ENCODE data around the gene AKAP6. TPM values are rescaled to one million over a fixed set of nuclear protein-coding genes. Genes with fewer than 3 reads are reported as not detected.

AKAP6 gene
- total and polyA plus RNA-seq, 2 of the 8 experiments (the other 6 are each of a cell fraction or from before 2014, with no cell fraction given) = 0.09 to 0.89 TPM

- H3K56ac ChIP-seq (replicated peaks; ENCODE audit: insufficient read length, low read depth, low read length) = no peak overlapping the region
- no peak overlapping the region for H3K18ac ChIP-seq (ENCODE audit: extremely low read depth, low read length)
- no peak overlapping the region for H3K4me3 ChIP-seq (ENCODE audit: extremely low read depth in 1 of 4, insufficient read depth in 2 of 4, low read depth in 3 of 4, low read length in 4 of 4)
- peaks cover 0 to 12% (median 1%) of the 10 kb centered on the region in 4 experiments; a peak in 3 of 7 replicates for H3K4me1 ChIP-seq (replicated peaks in 1 of 4; ENCODE audit: control insufficient read depth in 3 of 4, insufficient read depth in 4 of 4, low read length in 3 of 4)
- 95% methylated on average over 2 of the region's 2 CpGs; no CpG with 5 or more reads in 1 of the 2 experiments for WGBS, 2 experiments (ENCODE audit: extremely low coverage in 1 of 2, insufficient coverage in 1 of 2, insufficient read length in 1 of 2, insufficient replicate concordance in 2 of 2, low coverage in 1 of 2, low lambda C conversion rate in 2 of 2, missing lambda C conversion rate in 1 of 2)
- POLR2A ChIA-PET (ENCODE audit: partially characterized antibody) = interaction anchor here (0.6 kb wide), 1 partner anchor 563 kb away, joined by 3 read pairs; no protein-coding TSS in a partner anchor
- H3K4ac ChIP-seq (replicated peaks; ENCODE audit: insufficient read length, low read depth, low read length) = no peak overlapping the region
- no peaks in the 10 kb centered on the region for H4K20me1 ChIP-seq (replicated peaks in 1 of 2; ENCODE audit: control insufficient read depth in 1 of 2, insufficient read depth in 2 of 2, low read length in 2 of 2)
- FAIRE-seq (no peak), DNase-seq (ENCODE audit: low read depth in 1 of 2, low spot score in 2 of 2) (no peak)
- no peak overlapping the region for H3K23ac ChIP-seq (ENCODE audit: insufficient read length)
- no peak overlapping the region for H3K4me2 ChIP-seq (ENCODE audit: insufficient read depth in 1 of 2, low read depth in 2 of 2, low read length in 2 of 2)
- H2BK15ac ChIP-seq (ENCODE audit: low read length) = no peak overlapping the region
- no peaks in the 10 kb centered on the region for H3K23me2 ChIP-seq (ENCODE audit: low read depth, low read length)
- H3K36me3 ChIP-seq (ENCODE audit: control insufficient read depth in 2 of 4, insufficient read depth in 4 of 4, low read length in 3 of 4) = no peaks in the 10 kb centered on the region
- no peak overlapping the region for H4K5ac ChIP-seq (ENCODE audit: insufficient read length, low read depth, low read length)
- H2BK120ac ChIP-seq (replicated peaks; ENCODE audit: low read depth, low read length) = no peak overlapping the region
- H3K27ac ChIP-seq (ENCODE audit: low read depth, low read length) = no peak overlapping the region
- H3K9ac ChIP-seq (replicated peaks in 1 of 4; ENCODE audit: extremely low read depth in 1 of 4, low read depth in 3 of 4, low read length in 3 of 4) = no peak overlapping the region
- no peak overlapping the region for H2BK5ac ChIP-seq (ENCODE audit: low read depth, low read length)
- CTCF ChIA-PET (ENCODE audit: partially characterized antibody) = interaction anchor here (1.1 kb wide), 1 partner anchor 1021 kb away, joined by 3 read pairs; no protein-coding TSS in a partner anchor
- H2BK12ac ChIP-seq (ENCODE audit: low read depth, low read length) = no peak overlapping the region
- H3K9me3 ChIP-seq (ENCODE audit: insufficient read depth in 2 of 2, low read depth in 1 of 2, low read length in 1 of 2) = no peaks in the 10 kb centered on the region
- H3K79me1 ChIP-seq (ENCODE audit: low read depth, low read length) = no peaks in the 10 kb centered on the region
- H4K8ac ChIP-seq (ENCODE audit: extremely low read depth, insufficient read depth, low read length) = no peak overlapping the region
- H3K14ac ChIP-seq (ENCODE audit: insufficient read length) = no peak overlapping the region
- H3K27me3 ChIP-seq (replicated peaks in 1 of 4; ENCODE audit: control insufficient read depth in 3 of 4, extremely low read depth in 1 of 4, insufficient read depth in 3 of 4, low read length in 3 of 4) = peaks cover 0 to 1% (median 0%) of the 10 kb centered on the region in 4 experiments; a peak in 1 of 7 replicates
- no peak overlapping the region for H2BK20ac ChIP-seq (ENCODE audit: low read length)
- no peak overlapping the region for H2AFZ ChIP-seq (ENCODE audit: low read length)
- no peak overlapping the region for H2AK5ac ChIP-seq (ENCODE audit: low read depth, low read length)
- H4K91ac ChIP-seq (replicated peaks; ENCODE audit: insufficient read length, low read length) = no peak overlapping the region
- no peaks in the 10 kb centered on the region for H3K79me2 ChIP-seq (ENCODE audit: control insufficient read depth in 1 of 2, insufficient read depth in 2 of 2, low read length in 2 of 2)
- TF ChIP-seq SUZ12 (IDR thresholded peaks at IDR 0.05; ENCODE audit: low read length) = no peak
- no peak for TF ChIP-seq TEAD4 (IDR thresholded peaks at IDR 0.05; ENCODE audit: low read depth, low read length)
- TF ChIP-seq HDAC2 (IDR thresholded peaks at IDR 0.05; ENCODE audit: borderline replicate concordance in 1 of 2, low read depth in 2 of 2, low read length in 2 of 2) = no peak
- no peak for TF ChIP-seq YY1 (IDR thresholded peaks at IDR 0.05; ENCODE audit: low read depth, low read length)
- TF ChIP-seq BRCA1 (IDR thresholded peaks at IDR 0.05; ENCODE audit: low read depth, low read length) = no peak
- no peak for TF ChIP-seq TAF7 (optimal IDR thresholded peaks at IDR 0.05; ENCODE audit: borderline replicate concordance, low read depth, low read length)
- no peak for TF ChIP-seq ZNF274 (IDR thresholded peaks at IDR 0.05; ENCODE audit: borderline replicate concordance, extremely low read depth, low read length)
- no peak for TF ChIP-seq KDM4A (IDR thresholded peaks at IDR 0.05; ENCODE audit: low read depth, low read length, severe bottlenecking)
- no peak for TF ChIP-seq EP300 (IDR thresholded peaks at IDR 0.05; ENCODE audit: borderline replicate concordance in 1 of 2, low read depth in 2 of 2, low read length in 2 of 2)
- TF ChIP-seq CREB1 (IDR thresholded peaks at IDR 0.05) = no peak
- no peak for TF ChIP-seq RBBP5 (IDR thresholded peaks at IDR 0.05; ENCODE audit: borderline replicate concordance, low read depth, low read length)
- no peak for TF ChIP-seq SIX5 (IDR thresholded peaks at IDR 0.05; ENCODE audit: low read depth, low read length)
- TF ChIP-seq RXRA (IDR thresholded peaks at IDR 0.05; ENCODE audit: insufficient read depth, low read depth, low read length) = no peak
These were observed 488.7 kb downstream of the AKAP6 start for GRCh38 chr14:32817780-32818179.
